HEK293 (cell line): ENCODE results near the gene USP13.

ENCODE experiments used
- ZNF324 ChIP-seq: fragments of 450-650 bp; formaldehyde crosslinking; IDR thresholded peaks from 2 replicates; pipeline ENCODE4 v1.5.1; 2016; ENCODE audit warnings: missing biosample characterization, missing genetic modification characterization
- ZNF530 ChIP-seq: fragments of 450-650 bp; formaldehyde crosslinking; IDR thresholded peaks from 2 replicates; pipeline ENCODE4 v1.5.1; 2016; ENCODE audit warnings: low read depth, missing biosample characterization, missing genetic modification characterization
- TF ChIP-seq, protein P1 (sequence below): fragments of 450-650 bp; formaldehyde crosslinking; IDR thresholded peaks from 2 replicates; pipeline ENCODE4 v1.5.1; 2016; ENCODE audit warnings: missing biosample characterization, missing genetic modification characterization, low read depth
- TF ChIP-seq, protein P2 (sequence below): fragments of 450-650 bp; formaldehyde crosslinking; IDR thresholded peaks from 2 replicates; pipeline ENCODE4 v1.5.1; 2016; ENCODE audit warnings: missing biosample characterization, missing genetic modification characterization

DNA sequence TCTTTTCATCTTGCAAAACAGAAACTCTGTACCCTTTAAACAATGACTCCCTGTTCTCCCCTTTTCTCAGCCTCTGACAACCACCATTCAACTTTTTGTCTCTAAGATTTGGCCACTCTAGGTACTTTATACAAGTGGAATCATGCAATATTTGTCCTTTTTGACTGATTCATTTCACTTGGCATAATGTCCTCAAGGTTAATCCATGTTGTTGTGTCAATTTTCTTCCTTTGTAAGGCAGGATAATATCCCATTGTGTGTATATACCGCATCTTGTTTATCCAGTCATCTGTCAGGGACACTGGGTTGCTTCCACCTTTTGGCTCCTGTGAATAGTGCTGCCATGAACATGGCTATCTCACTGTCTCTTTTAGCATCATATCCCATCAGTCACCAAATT lies 10.3 kb downstream of the USP13 start:
- TF ChIP-seq, protein P1, sequence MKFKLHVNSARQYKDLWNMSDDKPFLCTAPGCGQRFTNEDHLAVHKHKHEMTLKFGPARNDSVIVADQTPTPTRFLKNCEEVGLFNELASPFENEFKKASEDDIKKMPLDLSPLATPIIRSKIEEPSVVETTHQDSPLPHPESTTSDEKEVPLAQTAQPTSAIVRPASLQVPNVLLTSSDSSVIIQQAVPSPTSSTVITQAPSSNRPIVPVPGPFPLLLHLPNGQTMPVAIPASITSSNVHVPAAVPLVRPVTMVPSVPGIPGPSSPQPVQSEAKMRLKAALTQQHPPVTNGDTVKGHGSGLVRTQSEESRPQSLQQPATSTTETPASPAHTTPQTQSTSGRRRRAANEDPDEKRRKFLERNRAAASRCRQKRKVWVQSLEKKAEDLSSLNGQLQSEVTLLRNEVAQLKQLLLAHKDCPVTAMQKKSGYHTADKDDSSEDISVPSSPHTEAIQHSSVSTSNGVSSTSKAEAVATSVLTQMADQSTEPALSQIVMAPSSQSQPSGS (tag by site-specific recombination), result no peak
- TF ChIP-seq, protein P2, sequence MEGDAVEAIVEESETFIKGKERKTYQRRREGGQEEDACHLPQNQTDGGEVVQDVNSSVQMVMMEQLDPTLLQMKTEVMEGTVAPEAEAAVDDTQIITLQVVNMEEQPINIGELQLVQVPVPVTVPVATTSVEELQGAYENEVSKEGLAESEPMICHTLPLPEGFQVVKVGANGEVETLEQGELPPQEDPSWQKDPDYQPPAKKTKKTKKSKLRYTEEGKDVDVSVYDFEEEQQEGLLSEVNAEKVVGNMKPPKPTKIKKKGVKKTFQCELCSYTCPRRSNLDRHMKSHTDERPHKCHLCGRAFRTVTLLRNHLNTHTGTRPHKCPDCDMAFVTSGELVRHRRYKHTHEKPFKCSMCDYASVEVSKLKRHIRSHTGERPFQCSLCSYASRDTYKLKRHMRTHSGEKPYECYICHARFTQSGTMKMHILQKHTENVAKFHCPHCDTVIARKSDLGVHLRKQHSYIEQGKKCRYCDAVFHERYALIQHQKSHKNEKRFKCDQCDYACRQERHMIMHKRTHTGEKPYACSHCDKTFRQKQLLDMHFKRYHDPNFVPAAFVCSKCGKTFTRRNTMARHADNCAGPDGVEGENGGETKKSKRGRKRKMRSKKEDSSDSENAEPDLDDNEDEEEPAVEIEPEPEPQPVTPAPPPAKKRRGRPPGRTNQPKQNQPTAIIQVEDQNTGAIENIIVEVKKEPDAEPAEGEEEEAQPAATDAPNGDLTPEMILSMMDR (tag by site-specific recombination), result no peak
- TF ChIP-seq ZNF324 (tag by site-specific recombination) (no peak), ZNF530 (tag by site-specific recombination) (no peak)
